Osteocyte (in vitro differentiated cells): Measurements from ENCODE around the gene ZSWIM5. TPM values are rescaled to one million over a fixed set of nuclear protein-coding genes. Genes with fewer than 3 reads are reported as not detected.
"Not testable (repeated sequence)": the region's sequence is repeated elsewhere in the genome, so short reads cannot be mapped to it uniquely, and the experiment has no call there.

Source experiments
- DNase-seq: peaks from one replicate; pipeline ENCODE4 v3.0.0; 2021; ENCODE audit warnings: mixed read lengths; ENCODE audit not compliant: unreplicated experiment; ENCODE audit errors: extremely low spot score
- H3K27ac Mint-ChIP-seq: one replicate; pipeline ENCODE4 v1.8.0; 2021; ENCODE audit warnings: mild to moderate bottlenecking, mixed read lengths; ENCODE audit not compliant: unreplicated experiment
- H3K27me3 Mint-ChIP-seq: one replicate; pipeline ENCODE4 v1.8.0; 2021; ENCODE audit warnings: mixed read lengths; ENCODE audit not compliant: unreplicated experiment
- H3K36me3 Mint-ChIP-seq: one replicate; pipeline ENCODE4 v1.8.0; 2021; ENCODE audit warnings: mixed read lengths; ENCODE audit not compliant: unreplicated experiment
- H3K4me1 Mint-ChIP-seq: one replicate; pipeline ENCODE4 v1.8.0; 2021; ENCODE audit warnings: mixed read lengths; ENCODE audit not compliant: unreplicated experiment
- H3K4me3 Mint-ChIP-seq: one replicate; pipeline ENCODE4 v1.8.0; 2021; ENCODE audit warnings: mild to moderate bottlenecking, moderate library complexity, mixed read lengths; ENCODE audit not compliant: unreplicated experiment
- H3K9me3 Mint-ChIP-seq: one replicate; pipeline ENCODE4 v1.8.0; 2021; ENCODE audit warnings: mixed read lengths; ENCODE audit not compliant: unreplicated experiment
- total RNA-seq: library from RNA; stranded (reverse); gene quantifications from 2 replicates; pipeline ENCODE4 v1.2.1, GENCODE V29; 2021
- TF ChIP-seq, protein P1 (sequence below): fragments of 200-600 bp; sonication (generic); IDR thresholded peaks from 2 replicates; pipeline ENCODE4 v1.5.0; 2021; ENCODE audit warnings: antibody characterized with exemption, mild to moderate bottlenecking, moderate library complexity

The ZSWIM5 gene
- total RNA-seq, 1 donor from 2014 or later, result 0.73 TPM

DNA sequence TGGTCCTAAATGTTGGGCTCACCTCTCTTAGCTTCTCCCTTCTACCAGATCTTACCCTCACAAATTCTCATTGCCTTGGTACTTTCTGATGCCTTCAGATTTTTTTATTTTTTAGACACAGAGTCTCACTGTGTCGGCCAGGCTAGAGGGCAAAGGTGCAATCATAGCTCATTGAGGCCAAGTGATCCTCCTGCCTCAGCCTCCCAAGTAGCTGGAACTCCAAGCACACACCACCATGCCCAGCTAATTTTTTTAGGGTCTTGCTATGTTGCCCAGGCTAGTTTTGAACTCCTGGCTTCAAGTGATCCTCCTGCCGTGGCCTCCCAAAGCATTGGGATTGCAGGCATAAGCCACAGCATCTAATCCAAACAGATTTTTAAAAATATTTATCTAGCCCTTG is 69.4 kb downstream of the ZSWIM5 start:
- Mint-ChIP-seq H3K27me3 (peaks cover 21% of the 10 kb centered on the region), H3K9me3 (no peaks in the 10 kb centered on the region), H3K36me3 (no peaks in the 10 kb centered on the region), H3K4me1 (peaks cover 3% of the 10 kb centered on the region), H3K27ac (no peak overlapping the region), H3K4me3 (no peak overlapping the region)
- DNase-seq, result no peak
- TF ChIP-seq, protein P1, sequence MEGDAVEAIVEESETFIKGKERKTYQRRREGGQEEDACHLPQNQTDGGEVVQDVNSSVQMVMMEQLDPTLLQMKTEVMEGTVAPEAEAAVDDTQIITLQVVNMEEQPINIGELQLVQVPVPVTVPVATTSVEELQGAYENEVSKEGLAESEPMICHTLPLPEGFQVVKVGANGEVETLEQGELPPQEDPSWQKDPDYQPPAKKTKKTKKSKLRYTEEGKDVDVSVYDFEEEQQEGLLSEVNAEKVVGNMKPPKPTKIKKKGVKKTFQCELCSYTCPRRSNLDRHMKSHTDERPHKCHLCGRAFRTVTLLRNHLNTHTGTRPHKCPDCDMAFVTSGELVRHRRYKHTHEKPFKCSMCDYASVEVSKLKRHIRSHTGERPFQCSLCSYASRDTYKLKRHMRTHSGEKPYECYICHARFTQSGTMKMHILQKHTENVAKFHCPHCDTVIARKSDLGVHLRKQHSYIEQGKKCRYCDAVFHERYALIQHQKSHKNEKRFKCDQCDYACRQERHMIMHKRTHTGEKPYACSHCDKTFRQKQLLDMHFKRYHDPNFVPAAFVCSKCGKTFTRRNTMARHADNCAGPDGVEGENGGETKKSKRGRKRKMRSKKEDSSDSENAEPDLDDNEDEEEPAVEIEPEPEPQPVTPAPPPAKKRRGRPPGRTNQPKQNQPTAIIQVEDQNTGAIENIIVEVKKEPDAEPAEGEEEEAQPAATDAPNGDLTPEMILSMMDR, result no peak

DNA sequence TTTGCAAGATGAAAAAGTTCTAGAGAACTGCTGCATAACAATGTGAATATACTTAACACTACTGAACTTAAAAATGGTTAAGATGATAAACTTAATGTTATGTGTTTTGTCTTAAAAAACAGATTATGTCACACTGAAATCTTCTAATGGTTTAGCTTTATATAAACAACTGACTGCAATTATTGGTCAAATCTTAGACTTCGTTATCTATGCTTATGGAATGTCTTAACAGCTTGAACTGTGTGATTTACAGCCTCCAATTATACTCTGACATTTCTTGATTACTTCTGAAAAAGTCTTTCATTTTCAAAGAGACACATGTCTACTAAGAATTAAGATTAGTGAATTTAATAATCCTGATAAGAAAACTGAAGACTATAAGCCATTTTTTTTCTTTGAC is 71.1 kb downstream of the ZSWIM5 start:
- H3K36me3 Mint-ChIP-seq, result no peaks in the 10 kb centered on the region
- peaks cover 11% of the 10 kb centered on the region for H3K27me3 Mint-ChIP-seq
- H3K27ac Mint-ChIP-seq, result no peak overlapping the region
- DNase-seq, result no peak
- H3K4me1 Mint-ChIP-seq, result peaks cover 3% of the 10 kb centered on the region
- no peak overlapping the region for H3K4me3 Mint-ChIP-seq
- no peaks in the 10 kb centered on the region for H3K9me3 Mint-ChIP-seq
- TF ChIP-seq, protein P1, result no peak

DNA sequence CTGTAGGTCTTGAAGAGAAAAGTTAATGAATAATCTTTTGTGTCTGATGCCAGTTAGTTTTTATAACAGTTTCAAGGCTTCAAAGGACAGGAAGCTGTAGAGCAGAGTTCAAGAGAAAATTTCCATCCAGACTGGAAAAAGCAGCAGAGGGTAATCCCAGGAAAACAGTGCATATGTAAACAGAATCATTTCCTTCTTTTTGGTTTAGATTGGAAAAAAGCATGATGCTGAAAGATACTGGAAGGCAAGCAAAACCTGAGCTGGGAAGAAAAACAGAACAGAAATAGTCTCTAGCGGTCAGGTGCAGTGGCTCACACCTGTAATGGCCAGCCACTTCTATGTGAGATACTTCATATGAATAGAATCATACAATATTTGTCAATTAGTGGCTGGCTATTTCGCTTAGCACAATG is 71.9 kb downstream of the ZSWIM5 start:
- TF ChIP-seq, protein P1, result no peak
- no peak for DNase-seq
- no peak overlapping the region for H3K27ac Mint-ChIP-seq
- H3K36me3 Mint-ChIP-seq, result no peaks in the 10 kb centered on the region
- no peaks in the 10 kb centered on the region for H3K9me3 Mint-ChIP-seq
- no peak overlapping the region for H3K4me3 Mint-ChIP-seq
- peaks cover 3% of the 10 kb centered on the region for H3K4me1 Mint-ChIP-seq
- H3K27me3 Mint-ChIP-seq, result peaks cover 8% of the 10 kb centered on the region

- not testable (repeated sequence) for H3K27me3 Mint-ChIP-seq, H3K27ac Mint-ChIP-seq, H3K36me3 Mint-ChIP-seq, H3K9me3 Mint-ChIP-seq, H3K4me1 Mint-ChIP-seq, H3K4me3 Mint-ChIP-seq, DNase-seq
Observed at GRCh38 chr1:45132719-45133118, 73.7 kb downstream of the ZSWIM5 start.

DNA sequence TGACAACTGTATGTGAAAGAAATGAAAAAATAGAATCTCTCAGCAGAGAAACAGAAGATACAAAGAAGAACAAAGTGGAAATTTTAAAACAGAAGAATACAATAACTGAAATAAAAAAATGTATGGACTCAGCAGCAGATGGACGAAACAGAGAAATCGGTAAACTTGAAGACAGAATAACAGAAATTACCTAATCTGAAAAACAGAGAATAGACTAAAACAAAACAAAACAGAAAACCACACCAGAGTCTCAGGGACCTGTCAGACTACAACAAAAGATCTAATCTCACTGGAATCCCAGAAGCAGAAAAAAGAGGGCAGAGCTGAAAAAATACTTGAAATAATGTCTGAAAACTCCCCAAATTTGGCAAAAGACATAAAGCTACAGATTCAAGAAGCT is 83.0 kb downstream of the ZSWIM5 start:
- TF ChIP-seq, protein P1, result no peak
- Mint-ChIP-seq H3K4me3 (no peak overlapping the region), H3K4me1 (no peaks in the 10 kb centered on the region), H3K36me3 (no peaks in the 10 kb centered on the region), H3K27ac (no peak overlapping the region), H3K27me3 (peaks cover 11% of the 10 kb centered on the region), H3K9me3 (no peaks in the 10 kb centered on the region)
- no peak for DNase-seq

DNA sequence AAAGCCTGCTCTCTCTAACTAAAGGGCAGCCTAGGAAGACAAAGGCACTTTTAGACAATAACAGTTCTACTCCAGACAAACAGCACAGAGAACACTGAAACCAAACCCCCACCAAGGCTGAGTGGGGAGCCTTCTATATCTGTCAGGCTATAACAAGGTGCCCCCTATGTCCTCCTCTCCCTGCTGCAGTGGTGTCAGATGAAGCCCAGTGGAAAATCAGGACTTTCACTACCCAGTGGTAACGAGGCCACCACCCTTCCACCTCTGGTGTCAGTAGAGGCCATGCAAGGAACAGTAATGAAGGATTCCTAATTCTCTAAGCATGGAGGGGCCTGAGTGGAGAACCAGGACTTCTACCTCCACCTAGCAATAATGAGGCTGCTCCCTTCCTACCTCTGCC is 83.7 kb downstream of the ZSWIM5 start:
- H3K36me3 Mint-ChIP-seq, result no peaks in the 10 kb centered on the region
- no peaks in the 10 kb centered on the region for H3K9me3 Mint-ChIP-seq
- H3K27ac Mint-ChIP-seq, result no peak overlapping the region
- H3K4me3 Mint-ChIP-seq, result no peak overlapping the region
- no peak for DNase-seq
- TF ChIP-seq, protein P1, result no peak
- peaks cover 11% of the 10 kb centered on the region for H3K27me3 Mint-ChIP-seq
- H3K4me1 Mint-ChIP-seq, result no peaks in the 10 kb centered on the region
